HFFc6 (cell line): ENCODE measurements around the gene SLC2A4RG. TPM values are rescaled to one million over a fixed set of nuclear protein-coding genes. Genes with fewer than 3 reads are reported as not detected.

ENCODE experiments used
- DNase-seq: peaks from one replicate; pipeline ENCODE4 v3.0.0-alpha.2; 2018
- H3K27ac Mint-ChIP-seq: 2 replicates; pipeline ENCODE4 v1.8.0; 2020; ENCODE audit warnings: mild to moderate bottlenecking, mixed read lengths
- H3K27me3 Mint-ChIP-seq: 2 replicates; pipeline ENCODE4 v1.8.0; 2021; ENCODE audit warnings: mild to moderate bottlenecking, moderate library complexity, mixed read lengths; ENCODE audit not compliant: insufficient read depth
- H3K36me3 Mint-ChIP-seq: 2 replicates; pipeline ENCODE4 v1.8.0; 2021; ENCODE audit warnings: low read depth, mixed read lengths
- H3K4me1 Mint-ChIP-seq: 2 replicates; pipeline ENCODE4 v1.8.0; 2020; ENCODE audit warnings: low read depth, mixed read lengths
- H3K4me3 Mint-ChIP-seq: 2 replicates; pipeline ENCODE4 v1.8.0; 2020; ENCODE audit warnings: mild to moderate bottlenecking, moderate library complexity, mixed read lengths
- H3K9me3 Mint-ChIP-seq: 2 replicates; pipeline ENCODE4 v1.8.0; 2020; ENCODE audit warnings: mild to moderate bottlenecking, mixed read lengths
- total RNA-seq, 6 experiments: library from RNA; stranded (reverse); fragmentation: NEBNext Ultra II Directional; extraction: Animal tissue kit (Norgen Biotek cat#: 25700); gene quantifications; 2 replicates in 1 of 6; 3 replicates in 5 of 6; pipeline ENCODE4 v1.2.3, GENCODE V29; 2021
- TF ChIP-seq, protein P1 (sequence below): fragments of 200-600 bp; sonication (generic); IDR thresholded peaks from 2 replicates; pipeline ENCODE4 v1.5.0; 2021; ENCODE audit warnings: antibody characterized with exemption, mild to moderate bottlenecking

The SLC2A4RG gene
- total RNA-seq, 6 experiments from 2014 or later = 89.6 to 122 (median 102) TPM

GRCh38 chr20:63766695-63767426 is 27.3 kb downstream of the SLC2A4RG start:
- Mint-ChIP-seq H3K27ac (no peak overlapping the region), H3K4me3 (no peak overlapping the region), H3K36me3 (no peaks in the 10 kb centered on the region), H3K9me3 (no peaks in the 10 kb centered on the region), H3K4me1 (no peaks in the 10 kb centered on the region), H3K27me3 (peaks cover 20% of the 10 kb centered on the region)
- TF ChIP-seq, protein P1, sequence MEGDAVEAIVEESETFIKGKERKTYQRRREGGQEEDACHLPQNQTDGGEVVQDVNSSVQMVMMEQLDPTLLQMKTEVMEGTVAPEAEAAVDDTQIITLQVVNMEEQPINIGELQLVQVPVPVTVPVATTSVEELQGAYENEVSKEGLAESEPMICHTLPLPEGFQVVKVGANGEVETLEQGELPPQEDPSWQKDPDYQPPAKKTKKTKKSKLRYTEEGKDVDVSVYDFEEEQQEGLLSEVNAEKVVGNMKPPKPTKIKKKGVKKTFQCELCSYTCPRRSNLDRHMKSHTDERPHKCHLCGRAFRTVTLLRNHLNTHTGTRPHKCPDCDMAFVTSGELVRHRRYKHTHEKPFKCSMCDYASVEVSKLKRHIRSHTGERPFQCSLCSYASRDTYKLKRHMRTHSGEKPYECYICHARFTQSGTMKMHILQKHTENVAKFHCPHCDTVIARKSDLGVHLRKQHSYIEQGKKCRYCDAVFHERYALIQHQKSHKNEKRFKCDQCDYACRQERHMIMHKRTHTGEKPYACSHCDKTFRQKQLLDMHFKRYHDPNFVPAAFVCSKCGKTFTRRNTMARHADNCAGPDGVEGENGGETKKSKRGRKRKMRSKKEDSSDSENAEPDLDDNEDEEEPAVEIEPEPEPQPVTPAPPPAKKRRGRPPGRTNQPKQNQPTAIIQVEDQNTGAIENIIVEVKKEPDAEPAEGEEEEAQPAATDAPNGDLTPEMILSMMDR = no peak
- DNase-seq = no peak

DNA sequence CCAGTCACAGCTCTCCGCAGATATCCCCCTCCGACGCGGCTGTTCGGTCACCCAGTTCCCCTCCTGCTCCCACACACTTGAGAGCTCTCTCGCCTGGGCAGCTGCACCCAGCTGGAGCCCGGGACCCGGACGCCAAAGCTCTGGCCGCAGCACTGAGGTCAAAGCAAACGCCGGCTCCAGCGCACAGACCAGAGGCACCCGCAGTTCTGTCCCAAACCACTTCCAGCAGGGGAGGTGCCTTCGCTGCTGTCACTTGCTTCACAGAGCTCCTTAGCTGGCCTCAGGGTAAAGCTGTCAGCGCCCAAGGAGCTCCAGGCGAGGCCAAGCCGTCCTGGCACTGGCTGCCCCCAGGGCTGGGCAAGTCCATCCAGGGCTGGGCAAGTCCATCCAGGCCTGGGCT is 27.9 kb downstream of the SLC2A4RG start:
- H3K4me1 Mint-ChIP-seq = no peaks in the 10 kb centered on the region; the same call in 1 of the 2 replicates
- no peak overlapping the region for H3K27ac Mint-ChIP-seq
- no peaks in the 10 kb centered on the region for H3K9me3 Mint-ChIP-seq
- H3K4me3 Mint-ChIP-seq = no peak overlapping the region
- peaks cover 20% of the 10 kb centered on the region for H3K27me3 Mint-ChIP-seq
- DNase-seq = no peak
- TF ChIP-seq, protein P1 = no peak
- H3K36me3 Mint-ChIP-seq = no peaks in the 10 kb centered on the region

- Mint-ChIP-seq H3K4me1 (peaks cover 3% of the 10 kb centered on the region; the same call in 1 of the 2 replicates), H3K9me3 (no peaks in the 10 kb centered on the region), H3K27ac (no peak overlapping the region), H3K27me3 (peaks cover 20% of the 10 kb centered on the region), H3K36me3 (no peaks in the 10 kb centered on the region), H3K4me3 (no peak overlapping the region)
- TF ChIP-seq, protein P1 = no peak
- DNase-seq = no peak
These were observed 28.3 kb downstream of the SLC2A4RG start for GRCh38 chr20:63767886-63768285.

DNA sequence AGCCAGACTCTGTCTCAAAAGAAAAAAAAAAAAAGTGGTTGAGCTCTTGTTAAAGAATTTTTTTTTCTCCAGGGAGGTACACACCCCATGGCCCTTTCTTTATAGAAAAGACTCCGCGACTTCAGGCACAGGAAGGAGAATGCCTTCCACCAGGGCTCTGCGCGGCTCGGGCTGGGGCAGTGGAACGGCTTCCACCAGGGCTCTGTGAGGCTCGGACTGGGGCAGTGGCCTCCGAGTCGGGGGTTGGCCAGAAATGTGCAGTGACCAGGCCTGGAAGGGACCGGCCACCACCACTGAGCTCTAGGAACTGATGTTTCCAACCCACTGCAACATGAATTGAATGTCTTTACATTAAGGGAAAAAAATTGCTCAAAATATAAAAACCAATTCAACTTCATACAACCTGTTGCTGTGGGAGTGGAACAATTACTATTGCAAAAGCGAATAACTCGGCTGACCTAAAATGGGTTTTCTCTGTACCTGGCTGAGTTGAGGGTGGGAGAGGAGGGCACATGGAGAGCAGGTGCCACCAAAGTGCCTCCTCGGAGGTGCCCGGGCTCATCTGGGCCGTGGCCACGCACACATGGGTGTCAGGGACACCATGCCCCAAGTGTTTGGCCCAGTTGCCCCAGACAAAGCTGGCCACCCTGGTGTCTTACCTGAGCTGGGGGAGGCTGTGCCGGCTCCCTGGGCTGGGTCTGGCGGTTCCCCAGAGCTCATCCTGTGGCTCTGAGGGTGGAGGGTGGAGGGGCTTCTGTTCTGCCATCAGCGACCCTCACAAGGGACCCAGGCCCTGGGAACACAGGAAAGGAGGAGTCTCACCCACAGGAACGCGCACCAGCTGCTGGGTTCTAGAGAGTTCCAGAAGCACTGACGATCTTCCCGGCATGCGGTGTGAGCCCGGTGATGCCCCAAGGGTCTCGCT is 29.3 kb downstream of the SLC2A4RG start:
- no peak for DNase-seq
- no peak overlapping the region for H3K4me3 Mint-ChIP-seq
- H3K27ac Mint-ChIP-seq = no peak overlapping the region
- H3K9me3 Mint-ChIP-seq = no peaks in the 10 kb centered on the region
- H3K4me1 Mint-ChIP-seq = peaks cover 7% of the 10 kb centered on the region; the same call in 1 of the 2 replicates
- H3K36me3 Mint-ChIP-seq = no peaks in the 10 kb centered on the region
- TF ChIP-seq, protein P1 = no peak
- H3K27me3 Mint-ChIP-seq = peaks cover 15% of the 10 kb centered on the region

GRCh38 chr20:63769891-63770474 is 30.4 kb downstream of the SLC2A4RG start:
- Mint-ChIP-seq H3K9me3 (no peaks in the 10 kb centered on the region), H3K4me3 (no peak overlapping the region), H3K27ac (no peak overlapping the region), H3K27me3 (peaks cover 15% of the 10 kb centered on the region), H3K36me3 (no peaks in the 10 kb centered on the region), H3K4me1 (peaks cover 12% of the 10 kb centered on the region; the same call in 1 of the 2 replicates)
- DNase-seq = no peak
- TF ChIP-seq, protein P1 = no peak
